ENCODE measurements around the gene OR13C2. TPM values are rescaled to one million over a fixed set of nuclear protein-coding genes. Genes with fewer than 3 reads are reported as not detected.

The OR13C2 gene
- total and polyA plus RNA-seq, 2 experiments from 2014 or later = not detected

- no peaks in the 10 kb centered on the region for H4K20me1 ChIP-seq (ENCODE audit: insufficient read depth)
- H3K4me1 ChIP-seq (ENCODE audit: insufficient read depth) = no peaks in the 10 kb centered on the region
- no peak overlapping the region for H3K4me2 ChIP-seq (ENCODE audit: unreplicated experiment)
- in situ Hi-C loops (cut with MboI) = no loop called here
- no peaks in the 10 kb centered on the region for H3K36me3 ChIP-seq (ENCODE audit: low read depth)
- WGBS, 2 experiments (ENCODE audit: low coverage in 1 of 2, low lambda C conversion rate in 2 of 2, missing lambda C conversion rate in 2 of 2) = 5 to 13% methylated on average over 2 of the region's 2 CpGs
- H3K4me3 ChIP-seq = no peak overlapping the region
- no peaks in the 10 kb centered on the region for H3K27me3 ChIP-seq (replicated peaks; ENCODE audit: insufficient read depth)
- H3K9me2 ChIP-seq (ENCODE audit: insufficient read depth) = no peaks in the 10 kb centered on the region
- TF ChIP-seq EZH2 (IDR thresholded peaks at IDR 0.05; ENCODE audit: insufficient read depth, poor library complexity, severe bottlenecking) (no peak), EZH2phosphoT487 (IDR thresholded peaks at IDR 0.05; ENCODE audit: insufficient read depth, low read depth) (no peak)
- H3K27ac ChIP-seq = no peak overlapping the region
- H3K9me3 ChIP-seq (ENCODE audit: low read depth) = no peaks in the 10 kb centered on the region
- no peaks in the 10 kb centered on the region for H3F3A ChIP-seq (ENCODE audit: insufficient read depth)
- H2AFZ ChIP-seq = no peak overlapping the region
- no peaks in the 10 kb centered on the region for H3K79me2 ChIP-seq (ENCODE audit: insufficient read depth)
- DNase-seq = peak; percentile 6
- H3K9ac ChIP-seq = no peak overlapping the region
Observed at GRCh38 chr9:104575456-104575855, 30.0 kb downstream of the OR13C2 start.

GRCh38 chr9:104572612-104573011 lies 32.8 kb downstream of the OR13C2 start:
- in situ Hi-C loops (cut with MboI) = no loop called here
- no peaks in the 10 kb centered on the region for H4K20me1 ChIP-seq (ENCODE audit: insufficient read depth)
- WGBS, 2 experiments (ENCODE audit: low coverage in 1 of 2, low lambda C conversion rate in 2 of 2, missing lambda C conversion rate in 2 of 2) = 7 to 23% methylated on average over 1 of the region's 1 CpG
- H3K36me3 ChIP-seq (ENCODE audit: low read depth) = no peaks in the 10 kb centered on the region
- H2AFZ ChIP-seq = no peak overlapping the region
- H3K4me1 ChIP-seq (ENCODE audit: insufficient read depth) = no peaks in the 10 kb centered on the region
- no peaks in the 10 kb centered on the region for H3K79me2 ChIP-seq (ENCODE audit: insufficient read depth)
- no peaks in the 10 kb centered on the region for H3K9me2 ChIP-seq (ENCODE audit: insufficient read depth)
- no peaks in the 10 kb centered on the region for H3F3A ChIP-seq (ENCODE audit: insufficient read depth)
- no peak overlapping the region for H3K4me3 ChIP-seq
- H3K9ac ChIP-seq = no peak overlapping the region
- no peaks in the 10 kb centered on the region for H3K27me3 ChIP-seq (replicated peaks; ENCODE audit: insufficient read depth)
- H3K9me3 ChIP-seq (ENCODE audit: low read depth) = no peaks in the 10 kb centered on the region
- no peak overlapping the region for H3K4me2 ChIP-seq (ENCODE audit: unreplicated experiment)
- no peak overlapping the region for H3K27ac ChIP-seq
- TF ChIP-seq EZH2 (IDR thresholded peaks at IDR 0.05; ENCODE audit: insufficient read depth, poor library complexity, severe bottlenecking) = no peak
- no peak for TF ChIP-seq EZH2phosphoT487 (IDR thresholded peaks at IDR 0.05; ENCODE audit: insufficient read depth, low read depth)
- no peak for DNase-seq

GRCh38 chr9:104568868-104569267 lies 36.6 kb downstream of the OR13C2 start, which contains the start of gene OR13C8:
OR13C8 (plus strand) TSS chr9:104569168; CDS start chr9:104569168, 0 bp downstream.
- Histone ChIP-seq H3K9me3 (ENCODE audit: low read depth) (no peaks in the 10 kb centered on the region), H2AFZ (no peak within 1 kb of the TSS), H4K20me1 (ENCODE audit: insufficient read depth) (no peaks in the 10 kb centered on the region), H3K79me2 (ENCODE audit: insufficient read depth) (no peaks in the 10 kb centered on the region), H3K9ac (no peak within 1 kb of the TSS), H3K27me3 (replicated peaks; ENCODE audit: insufficient read depth) (no peaks in the 10 kb centered on the region), H3K4me2 (ENCODE audit: unreplicated experiment) (no peak within 1 kb of the TSS), H3K4me1 (ENCODE audit: insufficient read depth) (no peaks in the 10 kb centered on the region), H3F3A (ENCODE audit: insufficient read depth) (no peaks in the 10 kb centered on the region), H3K36me3 (ENCODE audit: low read depth) (no peaks in the 10 kb centered on the region), H3K27ac (no peak within 1 kb of the TSS), H3K9me2 (ENCODE audit: insufficient read depth) (no peaks in the 10 kb centered on the region), H3K4me3 (no peak within 1 kb of the TSS)
- in situ Hi-C loops (cut with MboI) = no loop called here
- DNase-seq = no peak
- WGBS, 2 experiments (ENCODE audit: low coverage in 1 of 2, low lambda C conversion rate in 2 of 2, missing lambda C conversion rate in 2 of 2) = 42 to 51% methylated on average over 4 of the region's 4 CpGs
- TF ChIP-seq EZH2phosphoT487 (IDR thresholded peaks at IDR 0.05; ENCODE audit: insufficient read depth, low read depth) = no peak
- TF ChIP-seq EZH2 (IDR thresholded peaks at IDR 0.05; ENCODE audit: insufficient read depth, poor library complexity, severe bottlenecking) = no peak

GRCh38 chr9:104564358-104564757 lies 41.1 kb downstream of the OR13C2 start:
- Histone ChIP-seq H3K36me3 (ENCODE audit: low read depth) (no peaks in the 10 kb centered on the region), H2AFZ (no peak overlapping the region), H3F3A (ENCODE audit: insufficient read depth) (no peaks in the 10 kb centered on the region), H3K4me3 (no peak overlapping the region), H3K27me3 (replicated peaks; ENCODE audit: insufficient read depth) (no peaks in the 10 kb centered on the region), H3K27ac (no peak overlapping the region), H3K9me2 (ENCODE audit: insufficient read depth) (no peaks in the 10 kb centered on the region), H3K4me2 (ENCODE audit: unreplicated experiment) (no peak overlapping the region), H3K4me1 (ENCODE audit: insufficient read depth) (no peaks in the 10 kb centered on the region), H3K9ac (no peak overlapping the region), H4K20me1 (ENCODE audit: insufficient read depth) (no peaks in the 10 kb centered on the region), H3K9me3 (ENCODE audit: low read depth) (no peaks in the 10 kb centered on the region), H3K79me2 (ENCODE audit: insufficient read depth) (no peaks in the 10 kb centered on the region)
- no peak for DNase-seq
- TF ChIP-seq EZH2 (IDR thresholded peaks at IDR 0.05; ENCODE audit: insufficient read depth, poor library complexity, severe bottlenecking) (no peak), EZH2phosphoT487 (IDR thresholded peaks at IDR 0.05; ENCODE audit: insufficient read depth, low read depth) (no peak)
- WGBS, 2 experiments (ENCODE audit: low coverage in 1 of 2, low lambda C conversion rate in 2 of 2, missing lambda C conversion rate in 2 of 2) = 33 to 40% methylated on average over 1 of the region's 1 CpG
- in situ Hi-C loops (cut with MboI) = no loop called here
